ENCODE data around the gene SUMO2. TPM values are rescaled to one million over a fixed set of nuclear protein-coding genes. Genes with fewer than 3 reads are reported as not detected.

The SUMO2 gene
- total and polyA plus RNA-seq, 2 experiments from 2014 or later, result 112 to 424 TPM

DNA sequence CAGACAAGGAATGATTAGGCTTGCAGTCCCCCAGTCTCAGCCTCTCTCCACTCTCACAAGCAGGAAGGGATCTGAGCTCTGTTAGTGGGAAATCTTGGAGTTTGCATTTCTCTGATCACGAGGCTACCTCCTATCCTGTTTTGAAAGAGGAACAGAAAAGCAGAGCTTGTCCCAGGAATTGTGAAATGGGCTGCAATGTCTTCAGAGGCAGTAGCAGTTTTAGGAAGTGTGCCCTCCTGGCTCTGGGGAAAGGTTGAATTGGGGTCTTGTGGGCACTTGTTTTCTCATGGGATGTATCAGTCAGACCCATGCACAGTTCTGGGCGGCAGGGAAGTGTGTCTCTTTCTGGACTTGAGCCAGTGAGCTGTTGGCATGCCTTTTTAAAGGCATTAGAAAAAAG lies 45.5 kb upstream of the SUMO2 start:
- Histone ChIP-seq H3K9me2 (replicated peaks; ENCODE audit: insufficient read depth) (no peaks in the 10 kb centered on the region), H3K4me3 (no peak overlapping the region), H3K27me3 (no peaks in the 10 kb centered on the region), H3K4me1 (ENCODE audit: insufficient read depth) (no peaks in the 10 kb centered on the region), H3K79me2 (no peaks in the 10 kb centered on the region), H3K4me2 (no peak overlapping the region), H3K9me3 (ENCODE audit: low read depth) (no peaks in the 10 kb centered on the region), H4K20me1 (ENCODE audit: insufficient read depth, poor library complexity, severe bottlenecking) (no peaks in the 10 kb centered on the region), H2AFZ (no peak overlapping the region), H3K36me3 (replicated peaks; ENCODE audit: insufficient read depth, low read depth) (no peaks in the 10 kb centered on the region), H3K27ac (no peak overlapping the region)
- DNase-seq (ENCODE audit: low spot score), result no peak
- no peak for TF ChIP-seq EZH2 (IDR thresholded peaks at IDR 0.05; ENCODE audit: borderline replicate concordance)
- TF ChIP-seq, protein P1, sequence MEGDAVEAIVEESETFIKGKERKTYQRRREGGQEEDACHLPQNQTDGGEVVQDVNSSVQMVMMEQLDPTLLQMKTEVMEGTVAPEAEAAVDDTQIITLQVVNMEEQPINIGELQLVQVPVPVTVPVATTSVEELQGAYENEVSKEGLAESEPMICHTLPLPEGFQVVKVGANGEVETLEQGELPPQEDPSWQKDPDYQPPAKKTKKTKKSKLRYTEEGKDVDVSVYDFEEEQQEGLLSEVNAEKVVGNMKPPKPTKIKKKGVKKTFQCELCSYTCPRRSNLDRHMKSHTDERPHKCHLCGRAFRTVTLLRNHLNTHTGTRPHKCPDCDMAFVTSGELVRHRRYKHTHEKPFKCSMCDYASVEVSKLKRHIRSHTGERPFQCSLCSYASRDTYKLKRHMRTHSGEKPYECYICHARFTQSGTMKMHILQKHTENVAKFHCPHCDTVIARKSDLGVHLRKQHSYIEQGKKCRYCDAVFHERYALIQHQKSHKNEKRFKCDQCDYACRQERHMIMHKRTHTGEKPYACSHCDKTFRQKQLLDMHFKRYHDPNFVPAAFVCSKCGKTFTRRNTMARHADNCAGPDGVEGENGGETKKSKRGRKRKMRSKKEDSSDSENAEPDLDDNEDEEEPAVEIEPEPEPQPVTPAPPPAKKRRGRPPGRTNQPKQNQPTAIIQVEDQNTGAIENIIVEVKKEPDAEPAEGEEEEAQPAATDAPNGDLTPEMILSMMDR (IDR thresholded peaks at IDR 0.05; ENCODE audit: poor library complexity), result no peak
- no peak for TF ChIP-seq EZH2phosphoT487 (IDR thresholded peaks at IDR 0.05; ENCODE audit: low read depth, severe bottlenecking, unreplicated experiment)
- WGBS (ENCODE audit: low lambda C conversion rate, missing lambda C conversion rate), result 93% methylated on average over 2 of the region's 2 CpGs

DNA sequence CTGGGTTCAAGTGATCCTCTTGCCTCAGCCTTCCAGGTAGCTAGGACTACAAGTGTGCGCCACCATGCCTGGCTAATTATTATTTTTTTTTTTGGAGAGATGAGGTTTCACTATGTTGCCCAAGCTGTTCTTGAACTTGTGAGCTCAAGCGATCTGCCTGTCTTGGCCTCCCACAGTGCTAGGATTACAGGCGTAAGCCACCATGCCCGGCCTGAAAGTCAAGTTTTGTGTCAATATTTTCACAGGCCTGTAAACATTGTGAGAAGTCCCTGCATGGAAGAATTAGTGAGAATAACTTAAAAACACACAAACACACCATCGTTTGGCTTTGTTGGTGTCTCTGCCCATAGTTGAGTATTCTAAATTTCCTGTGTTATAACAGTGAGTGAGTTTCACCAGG lies 45.0 kb upstream of the SUMO2 start:
- Histone ChIP-seq H3K36me3 (replicated peaks; ENCODE audit: insufficient read depth, low read depth) (no peaks in the 10 kb centered on the region), H3K27ac (no peak overlapping the region), H3K4me1 (ENCODE audit: insufficient read depth) (no peaks in the 10 kb centered on the region), H2AFZ (no peak overlapping the region), H4K20me1 (ENCODE audit: insufficient read depth, poor library complexity, severe bottlenecking) (no peaks in the 10 kb centered on the region), H3K27me3 (no peaks in the 10 kb centered on the region), H3K9me3 (ENCODE audit: low read depth) (no peaks in the 10 kb centered on the region), H3K4me3 (no peak overlapping the region), H3K9me2 (replicated peaks; ENCODE audit: insufficient read depth) (no peaks in the 10 kb centered on the region), H3K4me2 (no peak overlapping the region), H3K79me2 (no peaks in the 10 kb centered on the region)
- 81% methylated on average over 5 of the region's 5 CpGs for WGBS (ENCODE audit: low lambda C conversion rate, missing lambda C conversion rate)
- TF ChIP-seq EZH2 (IDR thresholded peaks at IDR 0.05; ENCODE audit: borderline replicate concordance), result no peak
- TF ChIP-seq EZH2phosphoT487 (IDR thresholded peaks at IDR 0.05; ENCODE audit: low read depth, severe bottlenecking, unreplicated experiment), result no peak
- TF ChIP-seq, protein P1 (IDR thresholded peaks at IDR 0.05; ENCODE audit: poor library complexity), result no peak
- no peak for DNase-seq (ENCODE audit: low spot score)

- no peaks in the 10 kb centered on the region for H3K27me3 ChIP-seq
- no peak for TF ChIP-seq EZH2 (IDR thresholded peaks at IDR 0.05; ENCODE audit: borderline replicate concordance)
- TF ChIP-seq, protein P1 (IDR thresholded peaks at IDR 0.05; ENCODE audit: poor library complexity), result no peak
- no peak for TF ChIP-seq EZH2phosphoT487 (IDR thresholded peaks at IDR 0.05; ENCODE audit: low read depth, severe bottlenecking, unreplicated experiment)
- no peaks in the 10 kb centered on the region for H3K36me3 ChIP-seq (replicated peaks; ENCODE audit: insufficient read depth, low read depth)
- no peaks in the 10 kb centered on the region for H3K9me3 ChIP-seq (ENCODE audit: low read depth)
- no peak overlapping the region for H3K27ac ChIP-seq
- 88% methylated on average over 14 of the region's 14 CpGs for WGBS (ENCODE audit: low lambda C conversion rate, missing lambda C conversion rate)
- H2AFZ ChIP-seq, result no peak overlapping the region
- H3K4me3 ChIP-seq, result no peak overlapping the region
- H3K9me2 ChIP-seq (replicated peaks; ENCODE audit: insufficient read depth), result no peaks in the 10 kb centered on the region
- H4K20me1 ChIP-seq (ENCODE audit: insufficient read depth, poor library complexity, severe bottlenecking), result no peaks in the 10 kb centered on the region
- no peak for DNase-seq (ENCODE audit: low spot score)
- no peaks in the 10 kb centered on the region for H3K79me2 ChIP-seq
- H3K4me1 ChIP-seq (ENCODE audit: insufficient read depth), result no peaks in the 10 kb centered on the region
- H3K4me2 ChIP-seq, result no peak overlapping the region
These were observed 42.3 kb upstream of the SUMO2 start for GRCh38 chr17:75225016-75225415.

DNA sequence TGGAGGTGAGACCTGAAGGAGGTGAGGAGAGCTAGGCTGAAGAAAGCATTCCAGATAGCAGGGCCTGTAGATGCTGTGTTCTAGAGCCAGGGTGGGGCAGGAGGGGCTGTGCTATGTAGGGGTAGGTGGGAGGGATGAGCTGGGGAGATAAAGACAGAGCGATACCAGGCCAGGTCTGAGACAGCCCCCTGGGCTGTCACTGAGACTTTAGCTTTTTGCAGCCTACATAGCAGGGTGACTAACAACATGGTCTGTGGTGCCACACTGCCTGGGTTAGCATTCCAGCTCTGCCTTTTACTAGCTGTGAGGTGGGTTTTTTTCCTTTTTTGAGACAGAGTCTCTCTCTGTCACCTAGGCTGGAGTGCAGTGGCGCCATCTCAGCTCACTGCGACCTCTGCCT lies 37.1 kb upstream of the SUMO2 start:
- WGBS (ENCODE audit: low lambda C conversion rate, missing lambda C conversion rate), result 100% methylated on average over 3 of the region's 3 CpGs

More for the DNA sequence above, 37.1 kb upstream of the SUMO2 start:
- H3K27ac ChIP-seq, result no peak overlapping the region
- H3K27me3 ChIP-seq, result no peaks in the 10 kb centered on the region
- no peak for DNase-seq (ENCODE audit: low spot score)
- H3K4me2 ChIP-seq, result no peak overlapping the region
- no peaks in the 10 kb centered on the region for H4K20me1 ChIP-seq (ENCODE audit: insufficient read depth, poor library complexity, severe bottlenecking)
- no peak overlapping the region for H2AFZ ChIP-seq
- no peaks in the 10 kb centered on the region for H3K79me2 ChIP-seq
- H3K9me2 ChIP-seq (replicated peaks; ENCODE audit: insufficient read depth), result no peaks in the 10 kb centered on the region
- H3K4me1 ChIP-seq (ENCODE audit: insufficient read depth), result no peaks in the 10 kb centered on the region
- no peak for TF ChIP-seq EZH2phosphoT487 (IDR thresholded peaks at IDR 0.05; ENCODE audit: low read depth, severe bottlenecking, unreplicated experiment)
- no peak for TF ChIP-seq EZH2 (IDR thresholded peaks at IDR 0.05; ENCODE audit: borderline replicate concordance)
- TF ChIP-seq, protein P1 (IDR thresholded peaks at IDR 0.05; ENCODE audit: poor library complexity), result no peak
- H3K36me3 ChIP-seq (replicated peaks; ENCODE audit: insufficient read depth, low read depth), result no peaks in the 10 kb centered on the region
- H3K9me3 ChIP-seq (ENCODE audit: low read depth), result no peaks in the 10 kb centered on the region
- no peak overlapping the region for H3K4me3 ChIP-seq

Measured in hepatocyte (in vitro differentiated cells).